ENCODE data around the gene CREB5.

DNA sequence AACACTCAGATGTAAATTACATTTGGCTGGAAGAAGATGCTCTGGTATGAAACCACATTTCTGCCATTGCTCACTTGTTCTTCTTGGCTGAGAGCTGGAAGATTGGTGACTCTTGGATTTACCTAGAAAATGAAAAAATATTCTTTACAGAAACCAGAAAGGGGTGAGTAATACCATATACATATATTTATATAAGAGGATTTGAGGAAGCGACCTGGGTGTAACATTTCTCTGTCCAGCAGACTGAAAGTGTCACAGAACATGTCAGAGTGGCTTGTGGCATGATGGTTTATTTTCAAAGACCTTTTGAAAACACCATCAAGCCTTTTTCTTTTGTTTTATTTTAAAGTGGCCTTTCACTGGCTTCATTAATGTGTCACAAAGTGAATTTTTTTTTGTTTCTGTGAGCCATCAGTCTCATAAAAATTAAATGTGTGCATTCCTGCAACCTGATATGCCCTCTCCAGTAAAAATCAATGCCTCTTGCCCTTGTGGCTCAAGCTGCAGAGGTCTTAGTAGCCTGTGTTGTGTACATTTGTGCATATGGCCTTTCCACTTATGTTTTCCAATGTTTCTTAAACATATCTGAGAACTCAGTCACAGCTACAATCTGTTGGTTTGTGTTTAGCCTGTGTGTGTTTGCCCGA is 23.5 kb downstream of the CREB5 start:
- TF ChIP-seq, protein P1, sequence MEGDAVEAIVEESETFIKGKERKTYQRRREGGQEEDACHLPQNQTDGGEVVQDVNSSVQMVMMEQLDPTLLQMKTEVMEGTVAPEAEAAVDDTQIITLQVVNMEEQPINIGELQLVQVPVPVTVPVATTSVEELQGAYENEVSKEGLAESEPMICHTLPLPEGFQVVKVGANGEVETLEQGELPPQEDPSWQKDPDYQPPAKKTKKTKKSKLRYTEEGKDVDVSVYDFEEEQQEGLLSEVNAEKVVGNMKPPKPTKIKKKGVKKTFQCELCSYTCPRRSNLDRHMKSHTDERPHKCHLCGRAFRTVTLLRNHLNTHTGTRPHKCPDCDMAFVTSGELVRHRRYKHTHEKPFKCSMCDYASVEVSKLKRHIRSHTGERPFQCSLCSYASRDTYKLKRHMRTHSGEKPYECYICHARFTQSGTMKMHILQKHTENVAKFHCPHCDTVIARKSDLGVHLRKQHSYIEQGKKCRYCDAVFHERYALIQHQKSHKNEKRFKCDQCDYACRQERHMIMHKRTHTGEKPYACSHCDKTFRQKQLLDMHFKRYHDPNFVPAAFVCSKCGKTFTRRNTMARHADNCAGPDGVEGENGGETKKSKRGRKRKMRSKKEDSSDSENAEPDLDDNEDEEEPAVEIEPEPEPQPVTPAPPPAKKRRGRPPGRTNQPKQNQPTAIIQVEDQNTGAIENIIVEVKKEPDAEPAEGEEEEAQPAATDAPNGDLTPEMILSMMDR (IDR thresholded peaks at IDR 0.05 in 4 of 5, conservative IDR thresholded peaks at IDR 0.05 in 1 of 5) = no peak
- no peak for TF ChIP-seq POLR2A (IDR thresholded peaks at IDR 0.05)

Data from gastrocnemius medialis (tissue), 4 donors.